Measurements from ENCODE around the gene ABI3.

Gene ABI3

GRCh38 chr17:49266233-49266632 is 55.7 kb downstream of the ABI3 start:
- Histone ChIP-seq H3K27ac (no peak overlapping the region), H3K27me3 (ENCODE audit: insufficient read depth, low read depth) (peaks cover 1% of the 10 kb centered on the region; the same call in 1 of the 2 replicates), H2AFZ (ENCODE audit: low read depth) (no peak overlapping the region), H3K4me2 (no peak overlapping the region), H3K9ac (no peak overlapping the region), H4K20me1 (ENCODE audit: insufficient read depth) (no peaks in the 10 kb centered on the region), H3K4me1 (ENCODE audit: low read depth, poor library complexity, severe bottlenecking) (no peaks in the 10 kb centered on the region), H3K79me2 (ENCODE audit: insufficient read depth, low read depth) (no peaks in the 10 kb centered on the region), H3K4me3 (IDR thresholded peaks at IDR 0.05; ENCODE audit: insufficient read depth, low read depth, low read length) (no peak overlapping the region), H3K36me3 (ENCODE audit: insufficient read depth) (no peaks in the 10 kb centered on the region)
- TF ChIP-seq CTCF (conservative IDR thresholded peaks at IDR 0.05; ENCODE audit: low read depth, low read length) = no peak

DNA sequence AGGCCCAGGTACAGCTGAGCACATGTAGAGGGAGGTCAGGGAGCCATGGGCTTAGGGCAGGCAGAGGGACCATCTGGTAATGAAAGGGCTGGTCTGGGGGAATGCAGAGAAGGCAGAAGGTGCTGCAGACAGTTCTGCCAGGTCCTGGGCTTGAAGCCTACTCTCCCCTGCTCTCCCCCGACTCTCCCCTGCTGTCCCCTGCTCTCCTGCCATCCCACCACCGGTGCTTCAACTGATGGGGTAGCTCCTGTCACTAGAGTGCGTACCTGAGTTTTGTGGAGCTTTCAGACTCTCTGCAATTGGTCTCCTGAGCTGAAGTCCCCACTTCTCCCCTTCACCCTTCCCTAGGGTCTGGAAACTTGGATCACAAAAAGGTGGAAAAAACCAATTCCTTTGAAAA is 57.4 kb downstream of the ABI3 start:
- H3K9ac ChIP-seq = no peak overlapping the region
- no peaks in the 10 kb centered on the region for H3K4me1 ChIP-seq (ENCODE audit: low read depth, poor library complexity, severe bottlenecking)
- H4K20me1 ChIP-seq (ENCODE audit: insufficient read depth) = no peaks in the 10 kb centered on the region
- no peak overlapping the region for H2AFZ ChIP-seq (ENCODE audit: low read depth)
- TF ChIP-seq CTCF (conservative IDR thresholded peaks at IDR 0.05; ENCODE audit: low read depth, low read length) = no peak
- H3K4me3 ChIP-seq (IDR thresholded peaks at IDR 0.05; ENCODE audit: insufficient read depth, low read depth, low read length) = no peak overlapping the region
- H3K79me2 ChIP-seq (ENCODE audit: insufficient read depth, low read depth) = no peaks in the 10 kb centered on the region
- H3K36me3 ChIP-seq (ENCODE audit: insufficient read depth) = no peaks in the 10 kb centered on the region
- no peak overlapping the region for H3K27ac ChIP-seq
- no peaks in the 10 kb centered on the region for H3K27me3 ChIP-seq (ENCODE audit: insufficient read depth, low read depth)
- no peak overlapping the region for H3K4me2 ChIP-seq

- no peaks in the 10 kb centered on the region for H3K79me2 ChIP-seq (ENCODE audit: insufficient read depth, low read depth)
- H3K27me3 ChIP-seq (ENCODE audit: insufficient read depth, low read depth) = no peaks in the 10 kb centered on the region
- H3K36me3 ChIP-seq (ENCODE audit: insufficient read depth) = no peaks in the 10 kb centered on the region
- H3K4me2 ChIP-seq = no peak overlapping the region
- no peak for TF ChIP-seq CTCF (conservative IDR thresholded peaks at IDR 0.05; ENCODE audit: low read depth, low read length)
- H3K27ac ChIP-seq = no peak overlapping the region
- no peak overlapping the region for H3K4me3 ChIP-seq (IDR thresholded peaks at IDR 0.05; ENCODE audit: insufficient read depth, low read depth, low read length)
- H4K20me1 ChIP-seq (ENCODE audit: insufficient read depth) = no peaks in the 10 kb centered on the region
- H2AFZ ChIP-seq (ENCODE audit: low read depth) = no peak overlapping the region
- H3K4me1 ChIP-seq (ENCODE audit: low read depth, poor library complexity, severe bottlenecking) = no peaks in the 10 kb centered on the region
- H3K9ac ChIP-seq = no peak overlapping the region
These were observed 58.8 kb downstream of the ABI3 start for GRCh38 chr17:49269356-49269755.

Data from KMS-11 (cell line).